ENCODE results near the gene SLC46A3. TPM values are rescaled to one million over a fixed set of nuclear protein-coding genes. Genes with fewer than 3 reads are reported as not detected.

The SLC46A3 gene
- polyA plus RNA-seq, 1 donor from 2014 or later, result 7.4 TPM

GRCh38 chr13:28671126-28671792 is 47.5 kb downstream of the SLC46A3 start:
- Histone ChIP-seq H3K9me2 (ENCODE audit: insufficient read depth, low read length) (no peaks in the 10 kb centered on the region), H3K4me2 (ENCODE audit: low read length) (no peak overlapping the region), H2AFZ (ENCODE audit: low read depth, low read length) (no peak overlapping the region), H4K20me1 (ENCODE audit: insufficient read depth) (no peaks in the 10 kb centered on the region), H3K79me2 (replicated peaks; ENCODE audit: insufficient read depth, low read length) (no peaks in the 10 kb centered on the region), H3K9ac (ENCODE audit: low read length) (no peak overlapping the region), H3K27ac (ENCODE audit: low read length) (no peak overlapping the region), H3F3A (ENCODE audit: insufficient read depth, low read length, poor library complexity, severe bottlenecking) (no peaks in the 10 kb centered on the region), H3K4me3 (ENCODE audit: low read length) (no peak overlapping the region), H3K27me3 (ENCODE audit: insufficient read depth, low read depth, low read length) (no peaks in the 10 kb centered on the region), H3K36me3 (ENCODE audit: insufficient read depth, low read length) (peaks cover 6% of the 10 kb centered on the region), H3K9me3 (ENCODE audit: low read length) (no peaks in the 10 kb centered on the region)
- TF ChIP-seq REST (IDR thresholded peaks at IDR 0.05; ENCODE audit: borderline replicate concordance) (no peak), CTCF (IDR thresholded peaks at IDR 0.05; ENCODE audit: poor library complexity, severe bottlenecking) (no peak), EZH2 (IDR thresholded peaks at IDR 0.05; ENCODE audit: borderline replicate concordance, insufficient read depth, low read length, poor library complexity, severe bottlenecking) (no peak), TAF1 (IDR thresholded peaks at IDR 0.05; ENCODE audit: low read depth) (no peak), EP300 (conservative IDR thresholded peaks at IDR 0.05; ENCODE audit: poor library complexity, severe bottlenecking) (no peak), RAD21 (conservative IDR thresholded peaks at IDR 0.05) (no peak), MXI1 (conservative IDR thresholded peaks at IDR 0.05; ENCODE audit: poor library complexity, severe bottlenecking) (no peak), SMC3 (conservative IDR thresholded peaks at IDR 0.05; ENCODE audit: poor library complexity) (no peak), POLR2AphosphoS5 (IDR thresholded peaks at IDR 0.05) (no peak)

GRCh38 chr13:28666897-28667488 is 51.8 kb downstream of the SLC46A3 start:
- no peaks in the 10 kb centered on the region for H3F3A ChIP-seq (ENCODE audit: insufficient read depth, low read length, poor library complexity, severe bottlenecking)
- H3K9ac ChIP-seq (ENCODE audit: low read length), result no peak overlapping the region
- peaks cover 10% of the 10 kb centered on the region for H3K36me3 ChIP-seq (ENCODE audit: insufficient read depth, low read length)
- H3K79me2 ChIP-seq (replicated peaks; ENCODE audit: insufficient read depth, low read length), result no peaks in the 10 kb centered on the region
- H3K4me3 ChIP-seq (ENCODE audit: low read length), result no peak overlapping the region
- H2AFZ ChIP-seq (ENCODE audit: low read depth, low read length), result no peak overlapping the region
- H3K9me3 ChIP-seq (ENCODE audit: low read length), result no peaks in the 10 kb centered on the region
- no peak overlapping the region for H3K4me2 ChIP-seq (ENCODE audit: low read length)
- no peak overlapping the region for H3K27ac ChIP-seq (ENCODE audit: low read length)
- H3K9me2 ChIP-seq (ENCODE audit: insufficient read depth, low read length), result no peaks in the 10 kb centered on the region
- TF ChIP-seq TAF1 (IDR thresholded peaks at IDR 0.05; ENCODE audit: low read depth) (no peak), CTCF (IDR thresholded peaks at IDR 0.05; ENCODE audit: poor library complexity, severe bottlenecking) (no peak), RAD21 (conservative IDR thresholded peaks at IDR 0.05) (no peak), EZH2 (IDR thresholded peaks at IDR 0.05; ENCODE audit: borderline replicate concordance, insufficient read depth, low read length, poor library complexity, severe bottlenecking) (no peak), SMC3 (conservative IDR thresholded peaks at IDR 0.05; ENCODE audit: poor library complexity) (no peak), MXI1 (conservative IDR thresholded peaks at IDR 0.05; ENCODE audit: poor library complexity, severe bottlenecking) (no peak), EP300 (conservative IDR thresholded peaks at IDR 0.05; ENCODE audit: poor library complexity, severe bottlenecking) (no peak), REST (IDR thresholded peaks at IDR 0.05; ENCODE audit: borderline replicate concordance) (no peak), POLR2AphosphoS5 (IDR thresholded peaks at IDR 0.05) (no peak)
- no peaks in the 10 kb centered on the region for H3K27me3 ChIP-seq (ENCODE audit: insufficient read depth, low read depth, low read length)
- H4K20me1 ChIP-seq (ENCODE audit: insufficient read depth), result no peaks in the 10 kb centered on the region
